GM21367 (cell line): Measurements from ENCODE around the gene PLA2G2A.

Experiments
- ATAC-seq: cut with Tn5 transposase; IDR thresholded peaks from one replicate; pipeline ENCODE4 v1.9.1; 2021; ENCODE audit not compliant: unreplicated experiment

Gene PLA2G2A

DNA sequence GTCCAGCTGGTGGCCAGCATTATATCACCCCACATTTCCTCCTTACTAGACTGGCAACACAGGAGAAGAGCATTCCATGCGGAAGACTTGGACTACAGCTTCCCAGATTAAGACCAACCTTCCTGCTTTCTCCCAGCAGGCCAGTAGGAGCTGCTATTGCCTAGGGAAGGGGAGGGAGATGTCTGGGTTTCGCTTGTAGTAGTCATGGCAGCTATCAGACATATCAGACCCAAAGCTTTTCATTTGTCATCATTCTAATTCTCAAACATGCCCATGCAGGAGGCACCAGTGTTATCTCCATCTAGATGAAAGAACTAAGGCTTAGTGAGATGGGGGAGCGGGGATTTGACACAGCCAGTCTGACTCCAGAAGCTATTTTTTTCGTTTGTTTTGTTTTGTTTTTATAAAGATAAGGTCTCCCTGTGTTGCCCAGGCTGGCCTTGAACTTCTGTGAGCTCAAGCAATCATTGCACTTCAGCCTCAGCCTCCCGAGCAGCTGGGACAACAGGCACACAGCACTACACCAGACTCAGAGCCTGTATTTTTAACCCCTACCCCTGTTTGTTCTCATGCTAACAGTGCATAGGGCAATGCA is 4.5 kb downstream of the PLA2G2A start:
- ATAC-seq = no peak

DNA sequence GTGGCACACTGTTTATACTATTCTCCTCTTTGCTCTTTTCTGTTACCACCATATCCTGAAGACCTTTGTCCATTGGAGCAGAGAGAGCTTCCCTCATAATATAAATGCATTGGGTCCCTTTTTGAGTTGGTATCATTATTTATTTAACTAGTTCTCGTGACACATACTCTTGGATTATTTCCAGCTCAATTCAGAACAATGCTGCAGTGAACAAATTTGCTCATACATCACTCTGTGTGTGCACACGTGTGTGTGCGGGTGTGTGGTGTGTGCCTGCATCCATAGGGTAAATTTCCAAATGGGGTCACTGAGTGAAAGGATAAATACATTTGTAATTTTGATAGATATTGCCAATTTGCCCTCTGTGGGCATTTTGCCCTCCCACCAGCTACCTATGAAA is 5.8 kb downstream of the PLA2G2A start:
- ATAC-seq = no peak

DNA sequence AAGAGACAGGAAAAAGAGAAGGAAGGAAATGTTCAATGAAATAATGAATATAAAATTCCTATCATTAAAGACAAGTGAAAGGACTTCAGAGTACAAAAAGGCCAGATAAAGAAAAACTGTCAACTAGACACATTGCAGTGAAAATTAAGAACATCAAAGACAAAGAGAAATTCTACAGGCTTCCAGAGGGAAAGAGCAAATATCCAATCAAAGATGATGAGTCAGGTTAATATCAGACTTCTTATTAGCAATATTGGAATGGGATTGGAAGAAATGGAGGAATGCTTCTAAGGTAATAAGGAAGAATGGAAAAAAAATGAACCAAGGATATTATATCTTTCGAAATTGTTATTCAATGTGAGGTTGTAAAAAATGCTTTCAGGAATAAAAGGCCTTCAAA is 7.8 kb downstream of the PLA2G2A start:
- ATAC-seq = no peak

DNA sequence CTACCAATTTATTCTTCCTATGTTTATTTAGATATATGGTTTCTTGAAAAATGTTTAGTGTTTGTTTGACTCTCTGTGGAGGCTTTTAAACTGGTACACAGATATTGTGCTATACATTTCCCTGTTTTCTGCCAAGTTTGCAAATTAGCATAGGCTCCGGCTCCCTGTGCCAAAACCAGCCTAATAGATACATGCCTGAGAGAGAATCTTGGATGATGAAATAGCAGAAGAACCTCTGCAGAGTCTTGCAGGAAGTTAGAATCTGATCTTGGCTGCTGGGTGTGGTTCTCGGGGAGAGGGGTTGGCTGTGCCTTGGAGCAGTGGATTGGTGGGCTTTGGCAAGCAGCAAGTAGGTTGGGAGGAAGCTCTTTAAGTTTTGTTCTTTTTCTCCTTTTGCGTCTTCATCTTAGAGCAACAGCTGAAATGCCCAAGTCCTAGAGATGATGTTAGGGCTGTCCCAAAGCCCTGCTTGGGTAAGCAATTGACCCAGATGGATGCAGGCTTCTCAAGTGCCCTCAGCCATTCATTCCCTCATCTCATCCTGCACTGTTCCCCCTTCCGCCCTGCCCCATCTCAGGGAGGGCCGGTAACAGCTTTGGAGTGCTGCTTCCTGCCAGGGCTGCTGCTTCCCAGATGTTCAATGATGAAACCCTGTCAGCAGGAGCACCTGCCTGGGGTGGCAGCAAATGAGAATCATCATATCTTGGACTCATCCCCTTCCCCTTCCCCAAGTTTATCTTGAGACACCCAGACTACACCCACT is 9.3 kb downstream of the PLA2G2A start:
- no peak for ATAC-seq

DNA sequence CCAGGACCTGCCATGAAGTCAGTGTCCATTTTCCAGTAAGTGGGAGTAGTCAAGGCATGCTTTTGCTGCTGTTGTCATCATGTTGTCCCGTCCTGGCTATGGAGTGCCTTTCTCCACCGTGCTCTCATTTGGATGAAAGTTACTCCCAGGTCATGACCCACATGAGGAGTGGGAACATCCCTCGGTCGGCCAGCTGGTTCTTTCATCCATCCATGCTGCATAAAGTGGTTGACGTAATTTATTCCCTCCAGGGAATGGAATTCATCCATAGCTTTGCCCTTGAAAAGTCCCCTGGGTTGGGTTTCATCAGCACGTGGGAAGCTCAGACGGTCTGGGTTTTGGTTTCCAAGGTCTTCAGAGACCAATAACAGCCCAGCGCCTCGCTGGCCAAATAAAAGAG is 11.6 kb downstream of the PLA2G2A start:
- no peak for ATAC-seq

DNA sequence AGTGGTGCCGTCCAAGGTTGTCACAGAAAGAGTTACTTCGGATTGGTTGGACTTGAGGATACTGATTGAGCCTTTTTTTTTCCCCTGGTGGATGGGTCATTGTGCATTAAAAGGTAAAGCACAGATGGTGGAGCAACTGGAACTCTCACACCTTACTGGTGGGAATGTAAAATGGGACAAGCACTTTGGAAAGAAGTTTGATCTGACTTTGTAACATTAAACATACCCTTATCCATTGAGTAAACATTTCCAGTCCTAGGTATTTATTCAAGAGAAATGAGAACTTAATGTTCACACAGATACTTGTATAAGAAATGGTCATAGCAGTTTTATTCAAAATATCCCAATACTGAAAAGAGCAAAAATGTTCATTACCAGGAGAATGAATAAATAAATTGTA is 14.9 kb downstream of the PLA2G2A start:
- ATAC-seq = no peak

DNA sequence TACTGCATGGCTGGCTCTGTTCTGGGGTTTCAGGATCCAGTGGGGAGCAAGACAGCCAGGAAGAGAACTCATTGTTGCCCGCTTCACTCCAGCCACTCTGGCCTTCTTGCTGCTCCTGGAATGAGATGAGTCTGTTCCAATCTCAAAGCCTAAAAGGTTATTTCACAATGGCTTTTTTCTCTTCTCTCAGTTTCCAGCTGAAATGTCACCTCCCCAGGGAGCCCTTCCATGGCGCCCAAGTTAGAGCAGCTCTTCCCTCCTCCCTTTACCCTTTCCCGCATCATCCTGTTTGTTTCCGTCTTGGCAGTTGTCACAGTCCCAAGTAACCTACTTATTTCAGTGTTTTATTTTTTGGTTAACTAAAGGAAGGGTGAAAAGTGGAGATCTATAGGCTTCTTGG is 15.8 kb downstream of the PLA2G2A start:
- ATAC-seq = no peak

DNA sequence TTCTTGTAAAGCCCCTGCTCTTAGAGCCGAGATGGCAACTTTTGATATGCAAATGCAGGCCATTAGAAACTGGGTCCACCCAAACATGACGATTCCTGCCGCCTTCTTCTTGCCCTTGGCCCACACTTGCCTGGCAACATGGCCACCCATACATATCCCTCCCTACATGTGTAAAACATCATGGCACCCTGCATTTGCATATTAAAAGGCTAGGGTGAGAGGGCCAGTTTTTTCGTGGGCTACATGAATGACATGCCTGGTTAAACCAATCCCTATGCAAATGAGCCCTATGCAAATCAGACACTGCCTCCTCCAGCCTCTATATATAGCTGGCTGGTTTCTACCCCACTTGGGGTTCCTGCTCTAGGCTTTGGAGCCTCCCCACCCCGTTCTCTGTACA is 18.8 kb downstream of the PLA2G2A start:
- no peak for ATAC-seq

DNA sequence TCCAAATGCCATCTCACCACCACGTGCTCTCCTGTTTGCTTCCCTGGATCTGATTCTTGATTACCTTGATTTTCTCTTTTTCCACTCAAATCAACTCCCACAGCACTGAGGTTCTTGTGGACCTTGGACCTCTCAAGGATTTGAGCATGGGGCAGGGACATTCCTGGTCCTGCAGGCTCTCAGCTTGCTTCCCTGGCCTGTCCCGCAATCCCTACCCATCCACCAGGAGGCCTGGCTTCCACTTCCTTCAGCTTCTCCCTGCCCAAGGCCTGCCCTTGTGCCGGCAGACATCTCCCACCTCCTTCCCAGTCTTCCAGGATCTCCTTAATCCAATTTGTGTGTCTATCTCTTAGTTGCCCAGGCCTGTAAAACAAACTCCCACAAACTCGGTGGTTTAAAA is 21.6 kb downstream of the PLA2G2A start:
- no peak for ATAC-seq

DNA sequence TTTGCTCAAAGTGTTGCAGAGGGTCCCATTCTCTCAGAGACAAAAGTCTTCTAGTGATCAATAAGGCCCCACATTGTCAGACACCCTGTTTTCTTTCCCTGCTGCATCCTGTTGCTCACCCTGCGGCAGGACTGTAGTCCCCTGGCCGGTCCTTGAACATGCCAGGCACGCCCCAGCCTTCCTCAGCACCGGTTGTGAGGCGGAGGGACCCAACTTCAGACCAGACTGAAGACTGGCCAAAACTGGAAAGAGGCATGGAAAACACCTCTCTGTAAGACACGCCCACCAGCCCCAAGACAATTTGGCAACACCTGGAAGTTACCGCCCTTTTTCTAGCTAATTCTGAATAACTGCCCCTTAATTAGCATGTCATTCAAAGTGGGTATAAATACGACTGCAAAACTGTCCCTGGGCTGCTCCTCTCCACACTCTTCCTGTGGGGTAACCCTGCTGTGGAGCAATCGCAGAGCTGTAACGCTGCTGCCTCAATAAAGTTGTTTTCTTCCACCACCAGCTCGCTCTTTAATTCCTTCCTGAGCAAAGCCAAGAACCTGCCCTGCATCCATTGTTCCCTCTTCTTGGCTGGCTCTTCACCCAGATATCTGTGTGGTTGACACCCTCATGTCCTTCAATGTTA is 23.8 kb downstream of the PLA2G2A start:
- no peak for ATAC-seq

DNA sequence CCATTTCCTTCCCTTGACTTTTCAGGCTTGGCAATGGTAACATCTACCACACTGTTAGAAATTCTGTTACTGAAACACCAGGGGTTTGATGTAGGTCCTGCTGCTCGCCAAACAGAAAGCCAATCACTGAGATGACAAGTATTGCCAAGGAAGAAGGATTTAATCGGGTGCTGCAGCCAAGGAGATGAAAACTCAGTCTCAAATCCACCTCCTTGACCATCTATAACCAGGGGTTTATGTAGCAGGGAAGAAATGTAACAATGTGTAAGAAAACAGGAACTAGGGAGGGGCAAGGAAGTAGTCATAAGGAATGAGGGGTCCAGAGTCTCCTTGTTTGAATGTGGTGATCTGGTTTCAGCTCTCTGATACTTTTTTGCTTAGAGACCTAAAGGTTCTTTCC is 25.4 kb downstream of the PLA2G2A start:
- no peak for ATAC-seq

DNA sequence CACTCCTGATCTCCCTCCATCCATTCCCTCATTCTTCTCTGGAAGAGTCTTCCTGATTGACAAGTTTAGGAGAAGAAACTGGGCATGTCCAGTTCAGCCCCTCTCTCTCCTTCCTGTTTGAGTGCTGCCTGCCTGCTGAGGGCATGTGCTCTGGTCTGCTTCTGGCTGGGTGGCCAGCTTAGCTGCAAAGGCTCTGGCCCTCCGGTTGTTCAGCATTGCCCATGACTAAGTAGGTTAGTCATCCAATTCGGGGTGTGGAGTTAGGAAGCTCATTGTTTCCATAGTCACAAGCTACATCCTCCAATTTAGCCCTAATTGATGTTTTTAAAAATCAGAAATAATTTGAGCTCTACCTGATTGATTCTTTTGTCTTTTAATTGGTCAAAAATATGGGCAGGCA is 30.4 kb downstream of the PLA2G2A start:
- no peak for ATAC-seq

DNA sequence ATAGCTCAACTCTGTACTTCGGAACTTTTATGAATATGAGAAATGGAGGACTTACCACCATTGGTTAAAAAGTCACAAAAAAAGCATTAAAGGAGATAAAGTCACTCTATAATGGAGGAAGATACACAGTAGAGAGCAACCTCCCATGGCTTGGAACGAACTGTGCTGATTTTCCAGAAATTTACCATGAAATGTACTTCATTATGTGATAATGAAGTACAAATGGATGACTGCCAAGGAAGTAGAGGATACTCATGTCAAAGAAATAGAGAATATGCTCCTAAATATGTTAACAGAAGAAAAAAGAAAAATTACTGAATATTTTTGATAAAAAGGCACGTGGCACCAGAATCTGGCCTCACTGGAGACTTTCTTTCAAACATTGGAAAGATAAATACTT is 32.4 kb downstream of the PLA2G2A start:
- no peak for ATAC-seq

DNA sequence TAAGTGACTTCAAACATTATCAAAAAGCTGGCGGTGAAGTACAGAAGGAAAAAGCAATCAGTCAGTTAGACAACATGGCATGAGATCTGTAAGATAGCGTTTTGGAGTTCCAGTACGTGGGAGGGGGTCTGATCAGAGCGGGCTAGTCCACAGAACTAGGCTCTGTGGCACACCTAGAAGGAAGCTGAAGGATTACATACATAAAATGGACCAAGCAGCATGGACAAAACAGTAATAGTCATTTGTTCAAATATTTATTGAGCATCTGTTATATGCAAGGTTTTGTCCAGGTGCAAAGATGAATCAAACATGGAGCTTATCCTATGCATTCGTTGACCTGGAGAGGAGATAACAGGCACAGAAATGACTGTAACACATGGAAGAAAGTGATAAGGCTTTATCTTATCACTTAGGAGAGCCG is 33.1 kb downstream of the PLA2G2A start:
- ATAC-seq = no peak

DNA sequence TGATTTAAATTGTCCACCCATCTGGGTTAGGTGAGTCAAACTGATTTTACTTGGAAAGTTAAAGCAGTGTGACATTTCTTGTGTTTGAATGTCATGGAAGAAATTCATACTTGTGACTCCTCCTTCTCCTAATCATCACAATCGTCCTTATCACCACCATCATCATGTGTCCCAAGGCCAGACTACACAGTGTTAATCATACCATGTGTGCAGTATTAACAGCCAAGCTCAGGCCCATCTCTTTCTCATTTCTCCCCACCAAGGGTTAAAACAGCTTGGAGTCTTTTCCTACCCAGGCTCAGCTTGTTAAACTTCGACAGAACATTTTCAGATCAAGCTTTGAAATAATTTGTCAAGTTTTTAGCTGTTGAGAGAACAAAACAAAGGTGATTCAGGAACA is 33.5 kb downstream of the PLA2G2A start:
- ATAC-seq = no peak

DNA sequence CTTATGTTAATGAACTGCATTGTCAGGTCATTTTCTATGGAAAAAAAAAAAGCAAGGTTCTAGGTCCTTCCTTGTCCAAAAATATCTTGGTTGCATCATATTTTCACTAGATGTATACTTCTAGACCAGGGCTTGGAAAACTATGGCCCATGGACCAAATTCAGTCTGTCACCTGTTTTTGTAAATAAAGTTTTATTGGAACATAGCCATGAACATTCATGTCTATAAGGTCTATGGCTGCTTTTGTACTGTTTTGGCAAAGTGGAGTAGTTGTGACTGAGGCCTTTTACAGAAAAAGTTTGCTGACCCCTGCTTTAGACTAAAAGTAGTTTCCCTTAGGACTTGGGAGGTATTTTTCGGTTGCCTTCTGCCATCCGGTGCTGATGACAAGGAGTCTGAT is 36.8 kb downstream of the PLA2G2A start:
- ATAC-seq = no peak

DNA sequence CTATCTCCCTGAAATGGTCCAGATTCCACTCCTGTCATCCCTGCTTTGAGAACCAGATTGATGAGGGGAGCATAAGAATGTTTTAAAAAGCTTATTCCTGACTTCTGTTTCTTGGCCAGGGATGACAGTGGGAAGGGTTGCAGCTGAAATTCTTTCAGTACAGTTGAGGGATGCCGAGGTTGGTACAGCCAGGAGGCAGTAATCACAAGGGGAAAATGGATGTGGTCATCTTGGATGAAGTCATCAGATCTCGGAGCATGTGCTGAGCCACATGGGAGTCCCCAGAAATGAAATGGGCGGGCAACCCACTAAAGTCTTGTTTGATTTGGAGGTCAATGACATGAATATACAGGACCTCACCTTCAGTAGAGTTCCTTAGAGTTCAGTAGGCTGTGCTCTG is 37.3 kb downstream of the PLA2G2A start:
- ATAC-seq = no peak

DNA sequence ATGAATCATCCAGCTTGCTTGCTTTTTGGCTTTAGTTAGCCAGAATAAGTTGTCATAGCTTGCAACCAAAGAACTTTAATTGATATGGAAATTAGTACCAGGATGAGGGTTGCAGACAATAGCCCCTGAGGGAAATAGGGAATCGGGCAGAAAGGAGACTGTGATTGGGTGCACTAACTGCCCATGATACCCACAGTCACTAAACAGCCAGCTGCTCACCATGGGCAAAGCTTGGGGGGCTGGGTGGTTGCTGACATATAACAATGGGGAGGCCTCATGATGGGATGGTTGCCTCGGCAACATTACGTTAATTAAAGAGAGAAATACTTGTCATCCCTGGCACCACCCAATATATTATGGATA is 38.2 kb downstream of the PLA2G2A start:
- no peak for ATAC-seq

DNA sequence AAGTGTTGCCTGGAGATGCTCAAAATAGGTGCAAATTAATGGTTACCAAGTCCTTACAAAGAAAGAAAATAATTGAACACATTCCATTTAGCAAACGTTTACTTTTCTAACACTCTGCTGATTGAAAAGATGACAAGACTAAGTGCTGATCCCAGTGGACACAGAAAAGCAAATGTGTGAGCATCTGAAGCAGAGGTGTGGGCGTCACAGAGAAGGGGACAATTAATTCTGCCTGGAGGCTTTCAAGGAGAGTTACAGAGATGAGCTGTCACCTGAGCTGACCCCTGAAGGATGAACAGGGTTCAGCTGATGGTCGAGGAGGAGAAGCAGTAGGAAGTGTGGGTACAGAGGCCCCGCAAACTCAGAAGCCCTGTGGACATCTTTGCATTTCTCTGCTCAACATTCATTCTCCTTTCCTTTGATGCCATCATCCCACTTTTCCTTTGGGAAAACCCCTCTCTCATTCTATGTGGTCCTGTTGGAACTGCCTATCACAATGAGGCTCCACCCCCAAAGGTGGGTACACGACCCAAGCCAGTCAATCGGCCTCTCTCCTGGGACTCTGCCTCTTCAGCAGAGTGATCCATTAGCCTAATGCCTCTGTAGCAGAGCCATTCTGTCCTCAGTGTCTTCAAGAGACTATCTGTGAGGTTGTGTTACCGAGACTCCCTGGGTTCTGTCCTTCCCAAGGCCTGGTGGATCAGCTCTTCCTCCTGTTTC is 38.8 kb downstream of the PLA2G2A start:
- ATAC-seq = no peak

DNA sequence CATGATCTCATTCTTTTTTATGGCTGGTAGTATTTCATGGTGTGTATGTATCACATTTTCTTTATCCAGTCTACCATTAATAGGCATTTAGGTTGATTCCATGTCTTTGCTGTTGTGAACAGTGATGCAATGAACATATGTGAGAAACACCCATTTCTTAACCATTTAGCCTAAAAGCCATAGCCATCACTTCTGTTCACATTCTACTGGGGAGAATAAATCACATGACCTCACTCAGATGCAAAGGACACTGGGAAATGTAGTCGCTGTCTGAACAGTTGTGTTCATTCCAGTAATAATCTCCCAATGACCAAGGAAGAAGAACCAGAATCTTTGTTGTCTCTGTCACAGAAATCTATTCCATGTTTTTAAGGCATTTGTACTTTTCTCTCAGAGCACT is 40.9 kb downstream of the PLA2G2A start:
- no peak for ATAC-seq

DNA sequence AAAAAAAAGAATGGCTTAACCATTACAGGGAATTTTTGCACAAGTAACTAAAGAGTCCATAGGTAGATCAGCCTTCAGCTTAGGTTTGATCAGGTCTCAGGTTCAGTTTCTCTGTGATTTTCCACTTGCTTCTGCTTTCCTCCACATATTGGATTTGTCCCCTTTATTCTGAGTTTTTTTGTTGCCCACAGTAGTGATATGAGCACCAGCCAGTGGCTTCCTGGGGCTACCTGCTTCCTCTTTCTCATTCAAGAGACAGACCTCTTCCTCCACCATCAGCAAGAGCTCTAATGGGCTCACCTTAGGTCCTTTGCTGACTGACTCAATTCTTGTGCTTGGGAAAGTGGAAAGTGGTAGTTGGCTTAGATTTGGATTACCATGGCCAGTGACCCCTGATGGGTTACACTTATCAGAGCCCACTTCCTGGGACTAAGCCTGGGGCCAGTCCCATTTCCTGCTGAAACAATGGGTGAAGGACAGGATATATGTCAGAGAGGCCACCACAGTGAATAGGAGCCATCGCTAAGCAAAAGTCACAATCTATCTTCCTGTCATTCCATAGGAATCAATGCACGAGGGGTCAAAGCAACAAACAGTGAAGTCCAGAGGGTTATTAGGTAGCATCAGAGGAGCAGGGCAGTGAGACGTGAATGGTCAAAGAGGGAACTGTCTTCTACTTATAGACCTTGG is 43.2 kb downstream of the PLA2G2A start:
- no peak for ATAC-seq
